HG02798 (cell line): ENCODE data around the gene LRPAP1.
"Not testable (repeated sequence)": the region's sequence is repeated elsewhere in the genome, so short reads cannot be mapped to it uniquely, and the experiment has no call there.

Source experiments
- ATAC-seq: cut with Tn5 transposase; IDR thresholded peaks from one replicate; pipeline ENCODE4 v1.9.1; 2021; ENCODE audit warnings: mild to moderate bottlenecking; ENCODE audit not compliant: unreplicated experiment, poor library complexity

LRPAP1 gene

DNA sequence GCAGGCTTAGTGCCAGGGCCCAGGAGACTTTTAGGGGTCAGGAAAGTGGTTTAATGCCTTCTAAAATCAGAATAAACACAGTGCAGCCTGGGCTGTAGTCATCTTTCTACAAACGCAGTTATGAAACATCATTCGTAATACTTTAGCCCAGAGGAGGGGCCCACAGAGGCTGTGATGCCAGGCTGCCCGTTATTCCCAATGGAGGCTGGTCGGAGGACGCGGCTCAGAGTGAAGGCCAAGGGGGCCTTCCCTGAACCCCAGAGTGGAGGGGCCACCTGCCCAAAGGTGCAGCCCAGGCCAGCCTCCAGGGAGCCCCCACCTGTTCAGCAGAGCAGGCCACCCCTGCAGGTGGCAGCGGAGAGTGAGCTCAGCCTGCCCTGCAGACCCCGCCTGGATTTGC is 29.9 kb upstream of the LRPAP1 start:
- ATAC-seq: not testable (repeated sequence)

DNA sequence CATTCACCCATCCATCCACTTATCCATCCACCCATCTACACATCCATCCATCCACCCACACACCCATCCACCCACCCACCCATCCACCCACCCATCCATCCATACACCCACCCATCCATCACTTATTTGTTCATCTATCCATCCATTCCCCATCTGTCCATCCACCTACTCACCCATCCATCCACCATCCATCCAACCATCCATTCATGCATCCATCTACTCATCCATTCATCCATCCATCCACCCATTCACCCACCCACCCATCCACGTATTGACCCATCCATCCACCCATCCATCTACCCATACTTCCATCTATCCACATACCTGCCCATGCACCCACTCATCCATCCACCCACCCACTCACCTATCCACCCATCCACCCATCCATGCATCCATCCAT is 28.2 kb upstream of the LRPAP1 start:
- not testable (repeated sequence) for ATAC-seq

DNA sequence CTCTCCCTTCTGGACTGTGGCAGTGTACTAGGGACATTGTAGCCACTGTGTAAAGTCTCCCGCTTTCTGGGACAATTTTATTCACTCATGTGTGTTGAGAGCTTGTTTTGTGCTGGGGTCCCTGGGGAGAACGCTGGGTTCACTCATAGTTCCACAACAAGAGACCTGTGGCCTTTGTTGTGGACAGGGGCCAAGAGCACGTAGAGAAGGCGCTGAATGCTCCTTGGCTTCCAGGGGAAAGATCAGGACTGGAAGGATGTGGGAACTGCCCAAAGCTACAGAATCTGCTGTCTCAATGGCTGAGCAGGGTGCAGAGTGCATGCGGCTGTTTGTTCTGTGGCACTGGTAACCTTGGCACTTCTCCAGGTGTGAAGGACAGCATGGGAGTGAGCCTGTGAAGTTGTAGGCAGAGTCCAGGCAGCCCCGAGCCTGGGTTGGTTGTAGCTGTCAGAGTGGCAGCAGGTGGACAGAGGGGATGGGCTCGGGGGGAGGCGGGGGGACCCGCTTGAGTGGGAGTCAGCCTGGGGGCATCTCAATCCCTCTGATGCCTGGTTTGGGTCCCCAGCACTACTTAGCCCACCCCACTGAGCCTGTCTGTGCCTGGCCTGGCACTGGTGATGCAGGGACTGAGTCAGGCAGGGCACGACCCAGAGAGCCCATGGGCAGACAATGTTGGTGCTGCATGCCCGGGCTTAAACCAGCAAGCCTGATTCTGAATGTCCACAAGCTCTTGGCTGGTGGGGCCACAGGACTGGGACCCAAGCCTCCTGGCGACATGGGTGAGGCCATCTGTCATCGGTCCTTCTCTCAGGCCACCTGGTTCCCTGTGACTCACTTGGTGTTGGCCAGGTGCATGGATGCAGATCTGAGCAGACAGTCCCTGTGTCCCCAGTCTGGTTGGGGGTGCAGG is 27.4 kb upstream of the LRPAP1 start:
- ATAC-seq: not testable (repeated sequence)

DNA sequence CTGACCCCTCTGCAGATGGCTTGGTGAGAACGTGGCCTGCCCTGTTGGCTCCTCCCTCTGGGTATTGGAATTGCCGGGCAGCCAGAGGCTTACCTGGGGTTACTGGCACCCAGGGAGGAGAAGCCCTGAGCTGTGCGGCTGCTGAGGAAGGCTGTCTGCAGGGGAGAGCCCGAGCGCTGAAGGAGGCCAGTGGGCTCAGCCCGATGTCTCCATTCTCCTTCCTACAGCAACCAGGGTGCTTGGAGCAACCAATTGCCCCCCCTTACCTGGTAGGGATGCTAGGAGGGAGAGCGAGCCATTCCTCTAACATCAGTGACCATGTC is 26.3 kb upstream of the LRPAP1 start:
- not testable (repeated sequence) for ATAC-seq

DNA sequence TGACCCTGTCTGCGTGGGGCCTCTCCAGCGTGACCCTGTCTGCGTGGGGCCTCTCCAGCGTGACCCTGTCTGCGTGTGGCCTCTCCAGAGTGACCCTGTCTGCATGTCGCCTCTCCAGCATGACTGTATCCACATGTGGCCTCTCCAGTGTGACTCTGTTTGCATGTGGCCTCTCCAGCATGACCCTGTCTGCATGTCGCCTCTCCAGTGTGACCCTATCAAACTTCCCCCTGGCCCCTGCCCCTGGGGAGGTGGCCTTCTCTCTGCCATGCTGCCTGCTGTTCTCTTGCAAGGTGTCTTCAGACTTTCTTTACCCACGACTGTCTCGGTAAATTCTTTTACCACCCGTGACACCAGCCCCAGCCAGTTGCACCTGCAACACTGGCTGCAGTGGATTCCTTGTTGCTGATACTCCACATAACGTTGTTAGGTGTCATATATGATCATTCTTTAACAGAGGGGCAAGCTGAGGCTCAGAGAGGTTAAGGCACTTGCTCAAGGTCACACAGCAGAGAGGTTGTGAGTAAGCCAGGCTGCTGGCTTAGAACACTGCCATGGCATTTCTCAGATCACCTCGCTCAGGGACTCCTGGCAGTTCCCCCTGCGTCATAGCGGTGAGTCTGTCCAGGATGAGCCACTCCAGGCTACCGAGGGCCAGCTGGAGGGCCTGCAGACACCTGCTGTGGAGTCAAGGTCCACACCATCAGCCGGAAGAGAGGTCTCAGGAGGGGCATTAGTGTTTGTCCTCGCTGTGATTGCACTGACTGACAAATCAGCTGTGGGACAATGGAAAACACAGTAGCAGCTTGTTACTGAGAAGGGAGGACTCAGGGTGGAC is 25.7 kb upstream of the LRPAP1 start:
- ATAC-seq: not testable (repeated sequence)

DNA sequence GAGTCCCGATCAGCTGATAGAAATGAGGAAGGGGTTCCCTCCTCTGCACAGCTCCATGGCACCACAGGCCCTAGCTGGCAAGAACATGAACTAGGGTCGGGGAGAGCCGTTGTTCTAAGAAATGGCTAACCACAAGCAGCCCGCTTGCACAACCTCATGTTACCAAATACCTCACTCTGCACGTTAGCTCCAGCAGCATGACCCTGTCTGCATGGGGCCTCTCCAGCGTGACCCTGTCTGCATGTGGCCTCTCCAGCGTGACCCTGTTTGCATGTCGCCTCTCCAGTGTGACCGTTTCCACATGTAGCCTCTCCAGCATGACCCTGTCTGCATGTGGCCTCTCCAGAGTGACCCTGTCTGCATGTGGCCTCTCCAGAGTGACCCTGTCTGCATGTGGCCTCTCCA is 24.9 kb upstream of the LRPAP1 start:
- ATAC-seq: not testable (repeated sequence)

DNA sequence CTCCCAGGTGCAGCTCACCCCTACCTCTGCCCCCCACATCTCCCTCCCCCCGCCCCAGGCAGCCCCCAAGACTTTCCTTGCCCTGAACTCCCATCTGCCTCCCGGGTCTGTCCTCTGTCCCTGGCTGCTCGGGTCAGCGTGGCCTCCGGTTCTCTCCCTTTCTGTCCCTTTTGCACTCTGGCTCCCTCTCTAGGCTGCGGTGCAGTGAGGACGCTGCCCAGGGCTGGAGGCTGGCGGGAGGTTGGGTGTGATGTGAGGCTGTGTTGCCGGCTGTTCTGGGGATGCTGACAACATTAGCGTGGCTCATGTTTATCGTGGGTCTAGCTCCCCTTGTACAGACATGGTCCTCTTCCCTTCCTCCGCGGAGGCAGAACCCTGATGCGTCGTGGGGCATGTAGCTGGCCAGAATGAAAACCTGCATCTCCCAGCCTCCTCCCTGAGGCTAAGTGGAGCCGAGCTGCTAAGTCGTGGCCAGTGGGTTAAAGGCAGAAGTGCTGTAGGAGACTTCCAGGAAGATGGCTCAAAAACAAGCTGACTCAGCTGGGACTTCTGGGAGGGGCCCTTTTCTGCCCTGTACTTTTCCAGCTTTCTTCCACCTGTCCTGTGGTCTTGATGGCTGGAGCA is 24.1 kb upstream of the LRPAP1 start:
- ATAC-seq: not testable (repeated sequence)

DNA sequence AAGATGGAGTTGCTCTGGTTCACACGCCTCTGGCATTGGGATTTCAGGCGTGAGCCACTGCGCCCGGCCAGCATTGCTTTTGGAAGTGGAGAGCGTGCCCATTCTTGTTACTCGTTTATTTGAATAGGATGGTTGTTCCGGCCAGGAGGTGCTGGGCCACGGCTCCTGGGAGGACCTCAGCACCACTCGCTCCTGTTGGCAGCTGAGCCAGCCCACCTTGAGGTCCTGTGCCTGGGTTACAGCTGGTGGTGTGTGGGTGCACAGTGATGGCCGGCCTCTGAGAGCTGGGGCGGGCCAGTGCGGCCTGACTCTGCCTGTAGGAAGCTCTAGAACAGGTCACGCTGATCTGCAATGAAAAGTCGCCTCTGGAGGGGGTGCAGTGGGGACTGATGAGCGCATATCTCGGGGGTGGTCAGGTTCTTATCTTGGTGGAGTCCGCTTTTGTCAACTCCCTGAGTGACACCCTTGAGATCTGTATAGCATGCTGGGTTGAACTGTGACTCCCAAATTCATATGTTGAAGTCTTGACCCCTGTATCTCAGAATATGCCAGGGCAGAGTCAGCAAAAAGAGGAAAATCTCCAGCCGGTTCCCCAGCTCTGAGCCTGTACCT is 23.3 kb upstream of the LRPAP1 start:
- ATAC-seq: not testable (repeated sequence)

DNA sequence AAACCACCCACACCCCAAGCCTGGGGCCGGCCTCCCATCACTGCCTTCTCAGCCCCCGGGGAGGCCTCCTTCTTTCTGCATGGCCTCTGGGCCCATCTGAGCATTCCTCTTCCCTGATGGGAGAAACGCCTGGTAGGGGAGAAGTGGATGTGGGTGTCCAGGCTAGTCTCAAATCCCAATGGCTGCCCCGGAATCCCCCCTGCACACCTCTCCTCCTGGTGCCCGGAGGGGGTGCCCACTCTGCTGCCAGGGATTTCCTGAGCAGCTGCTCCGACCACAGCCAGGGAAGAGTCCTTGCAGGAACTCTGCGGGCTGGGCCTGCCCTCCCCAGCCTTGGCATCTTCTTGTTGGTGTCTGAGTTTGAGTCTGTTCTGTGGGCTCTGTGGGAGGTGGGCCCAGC is 19.1 kb upstream of the LRPAP1 start:
- not testable (repeated sequence) for ATAC-seq

DNA sequence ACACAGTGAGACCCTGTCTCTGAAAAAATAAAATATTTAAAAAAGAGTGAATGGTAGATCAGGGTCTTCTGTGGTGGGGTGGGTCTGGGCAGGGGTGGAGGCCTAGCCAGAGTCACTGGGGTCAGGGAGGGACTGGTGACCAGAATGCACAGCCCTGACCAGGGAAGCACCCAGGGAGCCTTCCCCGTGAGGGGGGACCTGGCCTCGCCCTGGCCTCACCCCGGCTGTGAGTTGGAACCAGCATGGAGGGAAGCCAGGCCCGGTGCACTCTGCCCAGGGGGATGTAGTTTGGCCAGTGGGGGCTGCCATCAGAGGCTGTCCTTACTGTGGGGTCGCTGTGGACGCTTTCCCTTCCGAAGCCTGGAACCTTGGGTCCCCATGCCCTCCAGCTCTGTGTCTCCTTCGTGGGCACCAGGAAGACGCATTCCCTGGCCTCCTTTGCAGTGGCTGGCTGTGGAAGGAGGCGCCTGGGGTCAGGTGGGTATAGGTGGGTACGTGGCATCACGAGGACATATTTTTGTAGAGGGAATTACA is 18.6 kb upstream of the LRPAP1 start:
- ATAC-seq: not testable (repeated sequence)

DNA sequence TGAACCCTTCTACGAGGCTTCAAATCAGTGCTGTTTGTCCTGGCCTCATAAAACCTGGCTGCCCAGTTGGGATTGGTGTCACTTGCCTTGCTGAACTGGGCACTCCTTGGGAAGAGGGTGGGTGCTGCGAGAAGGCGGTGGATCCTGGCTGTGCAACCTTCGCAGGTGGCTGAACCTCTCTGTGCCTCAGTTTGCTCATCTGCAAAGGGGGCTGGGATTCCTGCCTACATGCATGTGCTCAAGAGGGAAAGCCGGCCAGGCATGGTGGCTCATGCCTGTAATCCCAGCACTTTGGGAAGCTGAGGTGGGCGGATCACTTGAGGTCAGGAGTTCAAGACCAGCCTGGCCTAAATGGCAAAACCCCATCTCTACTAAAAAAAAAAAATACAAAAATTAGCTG is 17.8 kb upstream of the LRPAP1 start:
- not testable (repeated sequence) for ATAC-seq

DNA sequence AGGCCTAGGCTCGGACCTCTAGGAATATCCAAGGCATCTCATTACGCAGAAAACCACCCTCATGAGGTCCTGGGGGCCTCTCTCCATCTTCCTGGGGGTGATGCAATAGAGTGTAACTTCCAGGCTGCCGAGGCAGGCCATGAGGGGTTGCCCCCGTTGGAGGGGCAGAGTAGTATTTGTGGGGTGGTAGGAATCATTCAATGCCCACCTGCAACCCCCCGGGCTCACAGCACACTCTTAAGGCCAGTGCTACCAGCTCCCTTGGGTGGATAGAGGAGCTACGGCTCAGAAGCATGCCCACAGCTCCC is 17.4 kb upstream of the LRPAP1 start:
- not testable (repeated sequence) for ATAC-seq

DNA sequence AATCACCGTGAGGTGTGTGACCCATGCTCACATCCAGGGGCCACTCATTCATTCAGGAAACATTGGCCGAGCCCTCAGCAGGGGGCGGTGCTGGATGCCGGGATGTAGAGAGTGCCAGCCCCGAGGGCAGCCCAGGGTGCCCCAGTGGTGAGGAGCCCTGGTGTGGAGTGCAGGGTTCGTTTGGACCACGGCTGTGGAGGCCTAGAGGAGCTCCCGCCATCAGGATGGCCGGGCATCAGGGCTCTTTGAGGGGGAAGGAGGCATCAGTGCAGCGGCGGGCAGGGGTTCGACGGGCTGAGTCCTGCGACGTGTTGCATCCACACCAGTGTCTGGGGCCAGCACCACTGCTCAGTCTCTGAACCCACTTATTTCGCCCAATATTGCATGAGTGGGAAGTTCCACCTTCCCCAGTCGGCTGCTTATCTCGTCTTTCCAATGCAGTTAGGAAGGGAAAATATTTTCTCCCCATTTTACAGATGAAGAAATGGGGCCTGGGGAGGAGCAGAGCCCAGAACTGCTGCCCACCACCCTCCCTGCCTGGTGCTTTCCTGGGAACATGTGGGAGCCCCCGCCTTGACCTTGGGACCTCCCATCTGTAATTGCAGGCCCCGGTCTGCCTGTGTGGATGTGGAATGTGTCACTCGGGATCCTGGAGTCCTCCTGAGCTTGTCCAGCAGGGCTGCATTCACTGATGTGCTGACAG is 16.9 kb upstream of the LRPAP1 start:
- ATAC-seq: not testable (repeated sequence)

DNA sequence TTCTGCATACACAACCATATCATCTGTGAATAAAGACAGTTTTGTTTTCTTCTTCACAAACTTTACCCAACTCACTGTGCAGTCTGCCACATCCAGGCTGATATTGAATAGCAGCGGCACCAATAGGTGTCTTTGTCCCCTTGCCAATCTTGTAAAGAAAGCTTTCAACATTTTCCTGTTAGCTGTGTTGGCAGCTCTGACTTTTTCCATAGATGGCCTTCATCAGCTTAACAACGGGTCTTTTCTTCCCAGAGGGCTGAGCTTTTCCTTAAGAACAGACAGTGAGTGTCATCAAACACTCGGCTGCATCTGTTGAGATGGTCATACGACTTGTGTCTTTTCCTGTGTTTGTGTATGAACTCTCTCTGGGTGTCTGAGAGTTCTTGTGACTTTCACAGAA is 14.5 kb upstream of the LRPAP1 start:
- not testable (repeated sequence) for ATAC-seq

DNA sequence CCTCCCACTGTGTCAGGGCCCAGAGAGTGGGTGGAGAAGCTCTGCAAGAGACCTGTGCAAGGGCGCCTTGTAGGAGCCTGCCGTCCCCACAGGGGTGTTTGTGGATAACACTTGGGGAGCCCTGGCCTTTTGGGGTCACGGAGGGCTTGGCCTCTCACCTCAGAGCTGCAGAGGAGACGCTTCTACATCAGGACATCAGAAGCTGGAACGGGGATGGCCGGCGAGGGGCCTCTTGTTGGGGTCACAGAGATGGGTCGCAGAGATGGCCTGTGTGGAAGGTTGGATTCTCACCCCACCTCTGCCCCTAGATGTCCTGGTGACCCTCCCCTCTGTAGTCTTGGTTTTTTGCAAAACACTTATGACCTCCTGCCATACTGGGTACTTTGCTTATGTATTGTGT is 13.1 kb upstream of the LRPAP1 start:
- not testable (repeated sequence) for ATAC-seq

DNA sequence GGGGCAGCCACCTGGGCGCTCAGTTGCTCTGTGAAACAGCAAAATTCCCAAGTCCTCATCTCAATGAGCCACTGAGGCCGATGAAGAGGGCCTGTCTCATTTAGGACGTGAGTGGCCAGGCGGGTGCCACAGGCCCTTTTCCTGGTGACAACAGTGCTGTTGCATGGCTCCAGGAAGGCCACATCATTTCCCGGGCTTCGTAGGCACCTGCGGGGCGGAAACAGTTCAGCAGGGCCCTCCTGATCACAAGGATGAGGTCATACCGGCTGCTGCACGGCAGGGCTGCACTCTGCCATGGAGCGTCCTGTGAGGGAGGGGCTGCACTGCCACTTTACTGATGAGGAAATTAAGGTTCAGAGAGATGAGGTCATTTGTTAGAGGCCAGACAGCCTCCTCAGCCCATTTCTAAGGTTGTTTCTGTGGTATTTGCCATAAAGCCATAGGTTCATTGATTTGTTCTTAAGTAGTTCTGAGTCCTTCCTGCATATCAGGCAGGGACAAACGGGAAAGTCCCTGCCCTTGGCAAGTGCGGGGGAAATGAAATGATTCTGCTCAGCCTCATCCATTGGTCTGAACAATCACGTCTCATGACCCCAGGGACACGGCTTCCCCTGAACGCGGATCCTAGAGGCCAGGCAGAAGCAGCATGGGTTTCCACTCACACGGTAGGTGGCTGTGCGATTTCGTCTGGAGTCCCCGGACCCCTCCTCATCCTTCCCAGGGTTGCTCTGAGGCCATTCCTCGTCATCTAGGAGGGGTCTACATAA is 12.2 kb upstream of the LRPAP1 start:
- not testable (repeated sequence) for ATAC-seq

DNA sequence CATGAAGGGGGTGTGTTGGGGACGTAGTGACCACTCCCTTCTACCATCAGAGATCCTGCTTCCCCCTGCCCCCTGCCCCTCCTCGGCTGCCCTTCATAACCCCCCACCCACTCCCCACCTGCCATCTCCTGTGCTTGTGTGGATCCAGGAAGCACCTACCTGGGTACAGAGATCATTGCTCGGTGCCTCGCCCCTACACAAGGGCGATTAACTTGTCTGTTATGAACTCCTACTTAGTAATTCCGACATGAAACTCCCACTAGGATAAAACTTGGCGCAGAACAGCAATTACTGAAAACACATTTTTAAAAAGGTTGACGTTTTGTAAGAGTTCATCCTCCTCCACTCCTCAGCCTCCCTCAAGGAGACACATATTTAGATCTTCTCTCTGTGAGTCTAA is 11.2 kb upstream of the LRPAP1 start:
- ATAC-seq: not testable (repeated sequence)

DNA sequence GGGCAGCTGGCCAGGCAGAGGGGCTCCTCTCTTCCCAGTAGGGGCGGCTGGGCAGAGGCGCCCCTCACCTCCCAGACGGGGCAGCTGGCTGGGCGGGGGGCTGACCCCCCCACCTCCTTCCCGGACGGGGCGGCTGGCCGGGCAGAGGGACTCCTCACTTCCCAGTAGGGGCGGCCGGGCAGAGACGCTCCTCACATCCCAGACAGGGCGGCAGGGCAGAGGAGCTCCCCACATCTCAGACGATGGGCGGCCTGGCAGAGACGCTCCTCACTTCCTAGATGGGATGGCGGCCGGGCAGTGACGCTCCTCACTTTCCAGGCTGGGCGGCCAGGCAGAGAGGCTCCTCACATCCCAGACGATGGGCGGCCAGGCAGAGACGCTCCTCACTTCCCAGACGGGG is 6.7 kb upstream of the LRPAP1 start:
- ATAC-seq: not testable (repeated sequence)

DNA sequence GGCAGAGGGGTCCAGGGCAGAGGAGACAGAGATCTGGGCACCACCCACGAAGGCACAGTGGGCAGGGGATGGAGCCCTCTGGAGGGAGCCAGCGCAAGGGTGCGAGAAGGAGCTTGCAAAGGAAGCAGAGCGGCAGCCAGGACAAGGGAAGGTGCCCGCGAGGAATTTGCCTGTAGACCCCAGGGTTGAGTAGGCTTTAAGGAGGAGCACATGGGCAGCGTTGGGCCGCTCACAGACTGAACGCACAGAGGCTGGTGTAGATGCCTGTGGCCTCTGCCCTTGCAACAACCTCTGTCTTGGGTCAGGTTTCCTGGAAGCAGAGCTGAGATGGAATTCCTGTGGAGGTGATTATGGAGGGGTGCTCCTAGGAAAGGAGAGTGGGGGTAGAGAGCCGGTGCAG is 3.6 kb upstream of the LRPAP1 start:
- ATAC-seq: not testable (repeated sequence)
